IPS-NIHi11 (cell line): Measurements from ENCODE around the gene ENPP6.

ENCODE experiments used
- DNase-seq: peaks from one replicate; pipeline ENCODE4 v3.0.0; 2012; ENCODE audit warnings: mixed read lengths, low spot score

ENPP6 gene

GRCh38 chr4:184217634-184218033 is at the start of gene ENPP6:
TSS of gene ENPP6 (minus strand) at chr4:184217873. CDS start at chr4:184217819, 54 bp downstream.
- DNase-seq: no peak

- no peak for DNase-seq
Measured at GRCh38 chr4:184267206-184267608, 49.5 kb upstream of the ENPP6 start.

- DNase-seq: no peak
Measured at GRCh38 chr4:184265546-184266351, 48.1 kb upstream of the ENPP6 start.

- peak; percentile 88 for DNase-seq
Measured at GRCh38 chr4:184263910-184264732, 46.4 kb upstream of the ENPP6 start.

- DNase-seq: no peak
Measured at GRCh38 chr4:184263461-184263860, 45.8 kb upstream of the ENPP6 start.

GRCh38 chr4:184262901-184263300 is 45.2 kb upstream of the ENPP6 start:
- no peak for DNase-seq

GRCh38 chr4:184261246-184261645 is 43.6 kb upstream of the ENPP6 start:
- DNase-seq: no peak

GRCh38 chr4:184259866-184260265 is 42.2 kb upstream of the ENPP6 start:
- no peak for DNase-seq

- DNase-seq: no peak
Measured at GRCh38 chr4:184259081-184259480, 41.4 kb upstream of the ENPP6 start.

- no peak for DNase-seq
Measured at GRCh38 chr4:184255871-184256642, 38.4 kb upstream of the ENPP6 start.

GRCh38 chr4:184255361-184255760 is 37.7 kb upstream of the ENPP6 start:
- no peak for DNase-seq

GRCh38 chr4:184253072-184253420 is 35.4 kb upstream of the ENPP6 start:
- no peak for DNase-seq

- DNase-seq: no peak
Measured at GRCh38 chr4:184252136-184253071, 34.7 kb upstream of the ENPP6 start.

GRCh38 chr4:184251670-184251980 is 34.0 kb upstream of the ENPP6 start:
- no peak for DNase-seq

- DNase-seq: peak; percentile 70
Measured at GRCh38 chr4:184250795-184251669, 33.4 kb upstream of the ENPP6 start.

- no peak for DNase-seq
Measured at GRCh38 chr4:184248216-184248615, 30.5 kb upstream of the ENPP6 start.

GRCh38 chr4:184247421-184247820 is 29.7 kb upstream of the ENPP6 start:
- DNase-seq: no peak

- no peak for DNase-seq
Measured at GRCh38 chr4:184246426-184246825, 28.8 kb upstream of the ENPP6 start.

GRCh38 chr4:184238072-184238745 is 20.5 kb upstream of the ENPP6 start:
- no peak for DNase-seq

- no peak for DNase-seq
Measured at GRCh38 chr4:184237612-184238011, 19.9 kb upstream of the ENPP6 start.
